ENCODE measurements around the gene TUG1. TPM values are rescaled to one million over a fixed set of nuclear protein-coding genes. Genes with fewer than 3 reads are reported as not detected.

TUG1 gene
- total RNA-seq, 4 donors from 2014 or later: 81.6 to 127 (median 92.9) TPM

DNA sequence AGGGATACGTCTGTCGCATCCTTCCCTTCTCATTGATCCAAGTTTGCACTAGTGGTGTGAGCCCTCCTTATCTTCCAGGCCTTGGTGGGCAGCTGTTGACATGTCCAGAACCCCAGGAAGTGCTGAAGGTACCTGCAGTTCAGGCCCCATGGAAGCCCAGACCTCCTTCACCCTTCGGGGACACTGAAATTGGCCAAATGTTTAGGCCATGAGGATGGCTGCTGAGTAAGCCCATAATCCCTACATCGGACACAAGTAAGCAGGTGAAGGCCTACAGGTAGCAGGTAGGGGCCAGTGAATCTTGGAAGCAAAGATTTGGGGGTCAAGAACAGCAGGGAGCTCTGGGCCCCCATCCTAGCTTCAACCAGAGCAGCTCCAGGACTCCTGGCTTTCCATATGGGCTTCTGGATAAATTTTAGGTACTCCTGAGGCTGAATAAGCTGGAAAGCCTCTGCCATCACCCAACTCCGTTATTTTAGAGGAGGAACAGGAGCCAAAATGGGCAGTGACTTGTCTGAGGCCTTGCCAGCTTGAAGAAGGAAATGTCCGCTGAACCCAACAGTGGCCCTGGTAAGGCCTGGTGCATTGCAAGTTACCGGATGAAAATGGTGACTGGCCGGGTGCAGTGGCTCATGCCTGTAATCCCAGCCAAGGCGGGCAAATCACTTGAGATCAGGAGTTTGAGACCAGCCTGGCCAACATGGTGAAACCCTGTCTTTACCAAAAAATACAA, 45.7 kb upstream of the TUG1 start:
- no peak overlapping the region for H3K4me3 ChIP-seq (replicated peaks in 1 of 3)
- H3K4me1 ChIP-seq: no peaks in the 10 kb centered on the region
- H3K36me3 ChIP-seq: peaks cover 12 to 24% of the 10 kb centered on the region in 2 donors
- H3K27me3 ChIP-seq: no peaks in the 10 kb centered on the region
- WGBS, 2 donors: 89 to 90% methylated on average over 6 to 9 of the region's 9 CpGs
- DNase-seq: no peak
- no peak overlapping the region for H3K27ac ChIP-seq
- TF ChIP-seq, protein P1, sequence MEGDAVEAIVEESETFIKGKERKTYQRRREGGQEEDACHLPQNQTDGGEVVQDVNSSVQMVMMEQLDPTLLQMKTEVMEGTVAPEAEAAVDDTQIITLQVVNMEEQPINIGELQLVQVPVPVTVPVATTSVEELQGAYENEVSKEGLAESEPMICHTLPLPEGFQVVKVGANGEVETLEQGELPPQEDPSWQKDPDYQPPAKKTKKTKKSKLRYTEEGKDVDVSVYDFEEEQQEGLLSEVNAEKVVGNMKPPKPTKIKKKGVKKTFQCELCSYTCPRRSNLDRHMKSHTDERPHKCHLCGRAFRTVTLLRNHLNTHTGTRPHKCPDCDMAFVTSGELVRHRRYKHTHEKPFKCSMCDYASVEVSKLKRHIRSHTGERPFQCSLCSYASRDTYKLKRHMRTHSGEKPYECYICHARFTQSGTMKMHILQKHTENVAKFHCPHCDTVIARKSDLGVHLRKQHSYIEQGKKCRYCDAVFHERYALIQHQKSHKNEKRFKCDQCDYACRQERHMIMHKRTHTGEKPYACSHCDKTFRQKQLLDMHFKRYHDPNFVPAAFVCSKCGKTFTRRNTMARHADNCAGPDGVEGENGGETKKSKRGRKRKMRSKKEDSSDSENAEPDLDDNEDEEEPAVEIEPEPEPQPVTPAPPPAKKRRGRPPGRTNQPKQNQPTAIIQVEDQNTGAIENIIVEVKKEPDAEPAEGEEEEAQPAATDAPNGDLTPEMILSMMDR (IDR thresholded peaks at IDR 0.05): no peak
- TF ChIP-seq POLR2A (IDR thresholded peaks at IDR 0.05): no peak
- intact Hi-C loops (cut with DNase I): no loop called here
- H3K9me3 ChIP-seq: no peaks in the 10 kb centered on the region

DNA sequence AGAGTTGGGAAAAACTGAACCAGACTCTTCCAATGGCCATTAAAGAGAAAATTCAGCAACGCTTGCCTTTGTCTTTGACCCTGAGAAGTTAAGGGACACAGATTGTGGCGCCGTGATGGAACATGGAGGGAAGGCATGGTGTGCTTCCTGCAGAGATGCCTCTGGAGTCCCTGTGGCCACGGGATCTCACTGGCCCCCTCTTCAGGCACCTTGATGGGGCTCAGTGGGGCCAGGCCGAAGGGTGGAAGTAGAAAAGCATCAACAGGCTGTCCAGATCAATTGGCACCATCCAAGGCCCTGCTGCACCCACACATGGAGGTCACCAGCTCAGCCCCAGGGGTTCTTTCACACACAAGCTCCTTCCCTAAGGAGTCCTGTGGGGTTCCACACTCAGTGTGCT, 43.4 kb upstream of the TUG1 start:
- H3K4me3 ChIP-seq (replicated peaks in 1 of 3): no peak overlapping the region
- intact Hi-C loops (cut with DNase I): no loop called here
- no peaks in the 10 kb centered on the region for H3K4me1 ChIP-seq
- DNase-seq: no peak
- TF ChIP-seq, protein P1 (IDR thresholded peaks at IDR 0.05): no peak
- TF ChIP-seq POLR2A (IDR thresholded peaks at IDR 0.05): no peak
- H3K27ac ChIP-seq: no peak overlapping the region
- peaks cover 33 to 45% of the 10 kb centered on the region in 2 donors for H3K36me3 ChIP-seq
- 94 to 95% methylated on average over 5 of the region's 5 CpGs for WGBS, 2 donors
- no peaks in the 10 kb centered on the region for H3K27me3 ChIP-seq
- no peaks in the 10 kb centered on the region for H3K9me3 ChIP-seq

DNA sequence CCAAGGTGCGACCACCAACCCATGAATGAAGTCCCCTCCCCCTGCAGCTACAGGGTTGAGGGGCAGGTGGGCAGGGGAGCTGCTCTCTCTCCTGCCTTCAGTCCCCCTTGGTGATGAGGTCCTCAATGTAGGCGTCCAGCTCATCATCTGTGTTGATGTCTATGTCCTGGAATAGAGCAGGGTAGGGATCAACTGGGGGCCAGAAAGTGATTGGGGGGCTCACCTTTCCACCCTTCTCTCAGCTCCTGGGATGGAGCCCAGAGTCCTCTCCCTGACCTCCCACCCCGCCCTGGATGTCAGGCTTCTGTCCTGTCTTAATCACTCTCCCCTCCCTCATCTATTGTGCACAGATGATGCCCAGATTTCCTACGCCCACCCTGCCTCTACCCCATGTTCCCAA, 42.4 kb upstream of the TUG1 start:
- WGBS, 2 donors: 87% methylated on average over 4 of the region's 4 CpGs
- no peak for DNase-seq
- intact Hi-C loops (cut with DNase I): no loop called here
- Histone ChIP-seq H3K4me3 (replicated peaks in 1 of 3) (no peak overlapping the region), H3K9me3 (no peaks in the 10 kb centered on the region), H3K27me3 (no peaks in the 10 kb centered on the region), H3K4me1 (no peaks in the 10 kb centered on the region), H3K27ac (no peak overlapping the region), H3K36me3 (peaks cover 44 to 54% of the 10 kb centered on the region in 2 donors)
- TF ChIP-seq POLR2A (IDR thresholded peaks at IDR 0.05): no peak
- TF ChIP-seq, protein P1 (IDR thresholded peaks at IDR 0.05): no peak

DNA sequence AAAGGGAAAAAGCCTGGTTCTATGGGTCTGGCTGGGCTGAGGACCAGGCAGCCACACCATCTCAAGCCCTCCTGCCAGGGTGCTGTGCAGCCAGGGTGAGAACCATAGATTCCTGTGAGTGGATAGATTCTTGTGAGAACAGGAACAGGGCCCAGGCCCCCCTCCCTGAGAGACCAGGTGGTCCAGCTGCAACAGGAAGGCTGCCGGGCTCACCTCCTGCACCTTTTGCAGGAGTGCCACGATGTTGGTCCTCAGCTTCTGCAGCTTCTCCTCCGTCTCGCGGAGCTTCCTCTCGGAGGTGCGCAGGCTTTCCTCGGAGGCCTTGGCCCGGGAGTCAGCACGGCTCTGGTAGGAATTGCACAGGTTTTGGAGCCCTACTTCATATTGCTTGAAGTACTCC, 41.3 kb upstream of the TUG1 start:
- Histone ChIP-seq H3K9me3 (no peaks in the 10 kb centered on the region), H3K27ac (no peak overlapping the region), H3K4me1 (no peaks in the 10 kb centered on the region), H3K36me3 (peaks cover 55 to 65% of the 10 kb centered on the region in 2 donors), H3K4me3 (replicated peaks in 1 of 3) (no peak overlapping the region), H3K27me3 (no peaks in the 10 kb centered on the region)
- no peak for DNase-seq
- WGBS, 2 donors: 93 to 96% methylated on average over 10 of the region's 10 CpGs
- TF ChIP-seq, protein P1 (IDR thresholded peaks at IDR 0.05): no peak
- TF ChIP-seq POLR2A (IDR thresholded peaks at IDR 0.05): no peak
- intact Hi-C loops (cut with DNase I): no loop called here

DNA sequence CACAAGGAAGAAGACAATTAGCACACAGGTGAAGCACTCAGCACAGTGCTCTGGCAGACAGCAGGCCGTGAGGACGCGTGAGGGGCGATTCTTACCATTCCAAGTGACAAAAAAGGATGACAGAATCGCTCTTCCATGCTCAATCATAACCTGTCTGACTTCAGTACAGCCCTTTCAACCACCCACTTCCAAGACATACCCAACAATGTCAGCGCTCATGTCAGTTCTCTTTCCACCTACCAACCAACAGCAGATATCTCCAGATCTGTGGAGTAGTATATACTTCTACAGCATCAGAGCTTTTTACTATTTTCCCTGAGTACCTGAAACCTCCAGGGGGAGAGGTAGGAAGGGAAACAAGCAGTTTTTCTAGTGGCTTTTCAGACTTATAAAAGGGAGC, 40.7 kb upstream of the TUG1 start:
- TF ChIP-seq POLR2A (IDR thresholded peaks at IDR 0.05): no peak
- TF ChIP-seq, protein P1 (IDR thresholded peaks at IDR 0.05): no peak
- H3K4me3 ChIP-seq (replicated peaks in 1 of 3): no peak overlapping the region
- WGBS, 2 donors: 94 to 95% methylated on average over 6 of the region's 6 CpGs
- no peaks in the 10 kb centered on the region for H3K4me1 ChIP-seq
- peaks cover 61 to 71% of the 10 kb centered on the region in 2 donors for H3K36me3 ChIP-seq
- no peak for DNase-seq
- H3K9me3 ChIP-seq: no peaks in the 10 kb centered on the region
- intact Hi-C loops (cut with DNase I): no loop called here
- no peak overlapping the region for H3K27ac ChIP-seq
- no peaks in the 10 kb centered on the region for H3K27me3 ChIP-seq
